Transverse colon (tissue), 4 donors: ENCODE data around the gene NOTUM.

Experiments
- CTCF ChIP-seq, 5 experiments: fragments of 200-600 bp in 3 of 5; fragments of 450-650 bp in 2 of 5; sonication (generic) in 3 of 5; IDR thresholded peaks; 1 replicate in 2 of 5; 2 replicates in 3 of 5; pipeline ENCODE4 v1.5.1; 2016 to 2017; ENCODE audit warnings: antibody characterized with exemption in 5 of 5, inconsistent platforms in 3 of 5, mild to moderate bottlenecking in 2 of 5, moderate library complexity in 1 of 5
- POLR2A ChIP-seq: fragments of 450-650 bp; IDR thresholded peaks from one replicate; pipeline ENCODE4 v1.6.1; 2016; ENCODE audit warnings: antibody characterized with exemption, mild to moderate bottlenecking, moderate library complexity
- POLR2AphosphoS5 ChIP-seq, 3 donors: sonication (generic); formaldehyde crosslinking; IDR thresholded peaks; one replicate each; pipeline ENCODE4 v1.6.1; 2016; ENCODE audit warnings: antibody characterized with exemption in 3 of 3

GRCh38 chr17:81909966-81910839 lies 50.8 kb downstream of the NOTUM start:
- TF ChIP-seq POLR2AphosphoS5 (IDR thresholded peaks at IDR 0.05) (no peak), CTCF (IDR thresholded peaks at IDR 0.05) (no peak), POLR2A (no peak)
